BE2C (cell line): ENCODE data around the gene NUBPL.
"Not testable (repeated sequence)": the region's sequence is repeated elsewhere in the genome, so short reads cannot be mapped to it uniquely, and the experiment has no call there.

Source experiments
- DNase-seq: peaks from one replicate; pipeline ENCODE4 v3.0.0-alpha.2; 2020
- H3K27me3 ChIP-seq: fragments of 250-450 bp; sonication (Bioruptor Pico); 2 replicates; pipeline ENCODE4 v1.5.1; 2020; ENCODE audit warnings: mild to moderate bottlenecking
- H3K36me3 ChIP-seq: fragments of 250-450 bp; sonication (Bioruptor Pico); 2 replicates; pipeline ENCODE4 v1.5.1; 2020; ENCODE audit warnings: mild to moderate bottlenecking
- H3K4me1 ChIP-seq: fragments of 250-450 bp; sonication (Bioruptor Pico); 2 replicates; pipeline ENCODE4 v1.5.1; 2020
- H3K4me3 ChIP-seq: 2 replicates; pipeline ENCODE4 v1.5.1; 2011; ENCODE audit warnings: low read depth, low read length
- H3K9me3 ChIP-seq: fragments of 250-450 bp; sonication (Bioruptor Pico); 2 replicates; pipeline ENCODE4 v1.5.1; 2020
- TF ChIP-seq, protein P1 (sequence below): IDR thresholded peaks from 2 replicates; pipeline ENCODE4 v1.5.1; 2012; ENCODE audit warnings: mild to moderate bottlenecking, low read depth, low read length

The NUBPL gene

DNA sequence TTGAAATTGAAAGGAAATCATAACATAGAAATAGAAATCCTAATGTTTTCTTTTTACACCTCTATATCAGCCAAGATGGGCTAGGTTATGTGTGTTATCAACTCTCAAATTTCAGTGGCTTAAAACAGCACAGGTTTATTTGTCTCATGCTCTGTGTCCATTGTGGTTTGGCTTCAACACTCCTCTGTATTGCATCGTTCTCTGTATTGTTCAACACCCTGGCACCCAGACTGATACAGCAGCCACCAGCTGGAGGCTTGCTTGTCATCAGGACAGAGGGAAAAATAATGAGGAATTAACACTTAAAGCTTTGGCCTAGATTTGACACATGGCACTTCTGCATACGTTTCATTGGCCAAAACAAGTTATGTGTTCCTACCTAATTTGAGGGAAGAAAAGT, 281.7 kb downstream of the NUBPL start:
- Histone ChIP-seq H3K4me1 (no peaks in the 10 kb centered on the region), H3K36me3 (no peaks in the 10 kb centered on the region), H3K27me3 (no peaks in the 10 kb centered on the region), H3K4me3 (no peak overlapping the region), H3K9me3 (no peaks in the 10 kb centered on the region)
- DNase-seq: no peak
- TF ChIP-seq, protein P1, sequence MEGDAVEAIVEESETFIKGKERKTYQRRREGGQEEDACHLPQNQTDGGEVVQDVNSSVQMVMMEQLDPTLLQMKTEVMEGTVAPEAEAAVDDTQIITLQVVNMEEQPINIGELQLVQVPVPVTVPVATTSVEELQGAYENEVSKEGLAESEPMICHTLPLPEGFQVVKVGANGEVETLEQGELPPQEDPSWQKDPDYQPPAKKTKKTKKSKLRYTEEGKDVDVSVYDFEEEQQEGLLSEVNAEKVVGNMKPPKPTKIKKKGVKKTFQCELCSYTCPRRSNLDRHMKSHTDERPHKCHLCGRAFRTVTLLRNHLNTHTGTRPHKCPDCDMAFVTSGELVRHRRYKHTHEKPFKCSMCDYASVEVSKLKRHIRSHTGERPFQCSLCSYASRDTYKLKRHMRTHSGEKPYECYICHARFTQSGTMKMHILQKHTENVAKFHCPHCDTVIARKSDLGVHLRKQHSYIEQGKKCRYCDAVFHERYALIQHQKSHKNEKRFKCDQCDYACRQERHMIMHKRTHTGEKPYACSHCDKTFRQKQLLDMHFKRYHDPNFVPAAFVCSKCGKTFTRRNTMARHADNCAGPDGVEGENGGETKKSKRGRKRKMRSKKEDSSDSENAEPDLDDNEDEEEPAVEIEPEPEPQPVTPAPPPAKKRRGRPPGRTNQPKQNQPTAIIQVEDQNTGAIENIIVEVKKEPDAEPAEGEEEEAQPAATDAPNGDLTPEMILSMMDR: no peak

DNA sequence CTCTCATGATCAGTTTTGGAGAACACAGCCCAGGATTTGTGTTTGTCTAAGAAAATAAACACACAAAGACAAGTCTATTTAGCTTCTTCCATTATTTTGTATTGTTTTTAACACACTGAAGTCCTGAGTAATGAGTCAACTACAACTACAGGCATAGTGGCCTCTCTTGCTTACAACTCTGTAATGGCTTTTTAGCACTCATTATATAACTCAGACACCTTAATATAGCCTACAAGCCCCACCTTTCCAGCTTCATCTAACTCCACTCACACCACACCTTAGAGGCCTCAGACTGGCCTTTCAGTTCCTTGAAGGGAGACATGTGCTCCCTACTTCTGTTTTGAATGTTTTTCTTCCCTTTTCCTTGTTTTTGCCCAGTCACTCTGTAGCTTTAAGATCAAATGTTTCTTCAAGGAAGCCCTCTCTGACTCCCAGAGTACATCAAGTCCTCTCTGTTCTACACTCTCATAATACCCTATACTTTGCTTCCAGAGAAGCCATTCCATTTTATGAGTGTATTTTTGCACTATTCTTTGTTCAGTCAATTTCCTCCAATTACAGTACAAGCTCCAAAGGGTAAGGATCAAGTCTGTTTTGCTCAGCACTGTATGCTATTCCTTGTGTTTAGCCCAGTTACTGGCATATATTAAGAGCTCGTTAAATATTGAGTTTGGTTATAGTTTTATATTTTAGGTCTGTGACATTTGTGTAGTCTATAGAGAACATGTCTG, 282.3 kb downstream of the NUBPL start:
- DNase-seq: no peak

DNA sequence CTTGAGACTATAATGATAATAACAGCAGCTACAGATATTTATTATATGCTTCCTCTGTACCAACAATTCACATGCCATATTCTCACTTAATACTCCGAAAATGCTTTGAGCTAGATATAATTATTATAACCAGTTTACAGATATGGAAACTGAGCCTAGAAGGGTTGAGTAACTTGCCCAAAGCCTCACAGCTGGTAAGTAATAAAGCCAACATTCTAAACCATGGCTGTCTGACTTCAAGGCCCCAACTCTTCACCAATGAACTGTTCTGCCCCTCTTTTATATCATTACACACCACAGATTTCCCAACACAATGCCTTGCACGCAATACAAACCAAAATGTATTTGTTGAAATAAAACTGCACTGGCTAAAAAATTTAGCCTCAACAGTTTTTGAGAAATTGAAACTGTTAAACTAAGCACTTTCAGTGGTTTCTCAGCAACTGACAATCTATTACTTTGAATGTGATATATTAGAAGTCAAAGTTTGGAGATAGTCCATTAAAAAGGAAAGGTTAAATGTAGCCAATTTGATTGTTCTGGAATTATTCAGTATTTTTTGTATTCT, 293.4 kb downstream of the NUBPL start:
- no peak for DNase-seq
- Histone ChIP-seq H3K4me3 (no peak overlapping the region), H3K9me3 (no peaks in the 10 kb centered on the region), H3K4me1 (peaks cover 4% of the 10 kb centered on the region; the same call in 1 of the 2 replicates), H3K27me3 (no peaks in the 10 kb centered on the region), H3K36me3 (no peaks in the 10 kb centered on the region)
- TF ChIP-seq, protein P1: no peak

More for the DNA sequence above, 282.3 kb downstream of the NUBPL start:
- no peaks in the 10 kb centered on the region for H3K36me3 ChIP-seq
- no peaks in the 10 kb centered on the region for H3K9me3 ChIP-seq
- TF ChIP-seq, protein P1: no peak
- H3K27me3 ChIP-seq: no peaks in the 10 kb centered on the region
- no peaks in the 10 kb centered on the region for H3K4me1 ChIP-seq
- H3K4me3 ChIP-seq: no peak overlapping the region

DNA sequence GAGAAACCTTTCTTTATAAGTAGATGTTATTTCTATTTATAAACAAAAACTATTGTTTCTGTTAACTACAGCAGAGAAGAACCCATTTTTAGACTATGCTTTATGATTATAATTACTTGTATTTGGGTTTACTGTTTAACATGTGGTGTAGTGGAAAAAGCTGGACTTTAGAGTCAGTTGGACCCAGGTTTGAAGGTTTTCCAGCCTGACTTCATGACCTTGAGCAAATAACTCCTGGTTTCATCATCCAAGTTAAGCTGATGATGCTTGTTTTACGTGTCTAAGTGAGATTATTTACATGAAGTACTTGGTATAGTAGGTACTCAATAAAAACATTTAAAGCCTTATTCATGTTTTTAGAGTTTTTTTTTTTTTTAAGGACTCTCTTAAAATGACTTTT, 294.1 kb downstream of the NUBPL start:
- Histone ChIP-seq H3K4me3 (no peak overlapping the region), H3K27me3 (no peaks in the 10 kb centered on the region), H3K9me3 (no peaks in the 10 kb centered on the region), H3K4me1 (peaks cover 4% of the 10 kb centered on the region; the same call in 1 of the 2 replicates), H3K36me3 (no peaks in the 10 kb centered on the region)
- DNase-seq: no peak
- TF ChIP-seq, protein P1: no peak

DNA sequence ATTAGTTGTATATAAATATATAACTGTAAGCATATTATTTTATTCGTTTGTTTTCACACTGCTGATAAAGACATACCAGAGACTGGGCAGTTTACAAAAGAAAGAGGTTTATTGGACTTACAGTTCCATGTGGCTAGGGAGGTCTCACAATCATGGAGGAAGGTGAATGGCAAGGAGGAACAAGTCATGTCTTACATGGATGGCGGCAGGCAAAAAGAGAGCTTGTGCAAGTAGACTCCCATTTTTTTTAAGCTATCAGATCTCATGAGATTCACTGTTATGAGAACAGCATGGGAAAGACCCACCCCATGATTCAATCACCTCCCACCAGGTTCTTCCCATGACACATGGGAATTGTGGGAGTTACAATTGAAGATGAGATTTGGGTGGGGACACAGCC, 294.8 kb downstream of the NUBPL start:
- not testable (repeated sequence) for DNase-seq, H3K27me3 ChIP-seq, H3K4me3 ChIP-seq, H3K36me3 ChIP-seq, H3K4me1 ChIP-seq, H3K9me3 ChIP-seq

DNA sequence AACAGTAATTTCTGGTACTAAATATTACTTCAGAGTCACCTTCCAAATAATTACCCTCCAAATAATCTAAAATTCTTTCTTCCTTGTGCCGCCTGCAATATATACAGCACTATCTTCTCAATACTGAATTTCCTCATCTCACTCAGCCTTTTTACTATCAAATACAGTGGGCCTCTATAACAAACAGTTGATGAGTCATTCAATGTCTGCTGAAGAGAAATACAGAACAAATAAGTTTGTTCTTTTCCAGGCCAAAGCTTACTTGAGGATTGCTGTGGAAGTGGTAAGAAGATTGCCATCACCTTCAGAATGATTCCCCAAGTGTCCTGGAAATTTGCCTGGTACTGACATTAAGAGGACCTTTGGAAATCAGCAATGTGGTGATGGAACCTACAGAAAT, 297.7 kb downstream of the NUBPL start:
- DNase-seq: no peak
- Histone ChIP-seq H3K27me3 (no peaks in the 10 kb centered on the region), H3K9me3 (no peaks in the 10 kb centered on the region), H3K4me1 (no peaks in the 10 kb centered on the region), H3K4me3 (no peak overlapping the region), H3K36me3 (no peaks in the 10 kb centered on the region)
- TF ChIP-seq, protein P1: no peak
